ENCODE data around the gene ACD. TPM values are rescaled to one million over a fixed set of nuclear protein-coding genes. Genes with fewer than 3 reads are reported as not detected.

ACD gene
- total and polyA plus RNA-seq, 9 of the 15 experiments (the other 6 are each of a cell fraction or from before 2014, with no cell fraction given): 4.2 to 47.4 (median 19.2) TPM

DNA sequence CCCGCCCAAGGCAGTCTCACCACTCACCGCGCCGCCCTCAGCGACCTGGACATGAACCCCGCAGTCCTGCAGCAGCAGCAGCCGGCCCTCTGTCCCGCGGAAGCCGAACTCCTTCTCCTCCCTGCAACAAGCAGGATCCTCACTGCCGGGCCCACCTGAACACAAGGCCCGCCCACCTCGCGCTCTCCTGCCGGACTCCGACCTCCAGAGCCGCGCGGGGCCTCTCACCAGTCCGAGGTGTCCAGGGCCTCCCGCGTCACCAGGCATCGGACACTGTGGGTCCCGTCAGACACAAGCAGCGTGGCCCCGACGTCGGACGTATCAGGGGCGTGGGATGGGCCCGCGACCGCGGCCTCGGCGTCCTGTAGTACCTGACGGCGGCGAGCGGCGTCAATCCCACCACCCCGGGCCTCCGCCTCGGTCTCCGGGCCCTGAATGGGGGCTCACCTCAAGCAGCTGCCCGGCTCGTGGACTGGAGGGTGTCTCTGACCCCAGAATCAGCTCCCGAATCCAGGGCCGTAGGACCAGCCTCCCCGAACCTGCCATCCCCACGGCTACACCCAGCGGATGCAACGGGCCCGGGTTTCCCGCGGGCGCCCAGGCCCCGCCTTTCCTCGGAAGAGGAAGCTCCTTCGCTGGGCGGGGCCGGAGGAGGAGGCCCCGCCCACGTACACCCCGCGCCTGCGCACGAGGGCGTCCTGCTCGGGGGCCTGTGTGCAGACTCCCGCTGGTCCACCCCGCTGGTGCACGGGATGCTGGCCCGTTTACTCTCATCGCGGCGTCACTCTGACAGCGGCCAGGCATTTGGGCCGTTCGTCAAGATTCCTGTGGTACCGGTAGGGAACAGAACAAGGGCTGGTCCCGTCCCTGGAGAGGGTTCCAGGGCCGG is at the start of gene ACD (continued):
- TF ChIP-seq, protein P1, sequence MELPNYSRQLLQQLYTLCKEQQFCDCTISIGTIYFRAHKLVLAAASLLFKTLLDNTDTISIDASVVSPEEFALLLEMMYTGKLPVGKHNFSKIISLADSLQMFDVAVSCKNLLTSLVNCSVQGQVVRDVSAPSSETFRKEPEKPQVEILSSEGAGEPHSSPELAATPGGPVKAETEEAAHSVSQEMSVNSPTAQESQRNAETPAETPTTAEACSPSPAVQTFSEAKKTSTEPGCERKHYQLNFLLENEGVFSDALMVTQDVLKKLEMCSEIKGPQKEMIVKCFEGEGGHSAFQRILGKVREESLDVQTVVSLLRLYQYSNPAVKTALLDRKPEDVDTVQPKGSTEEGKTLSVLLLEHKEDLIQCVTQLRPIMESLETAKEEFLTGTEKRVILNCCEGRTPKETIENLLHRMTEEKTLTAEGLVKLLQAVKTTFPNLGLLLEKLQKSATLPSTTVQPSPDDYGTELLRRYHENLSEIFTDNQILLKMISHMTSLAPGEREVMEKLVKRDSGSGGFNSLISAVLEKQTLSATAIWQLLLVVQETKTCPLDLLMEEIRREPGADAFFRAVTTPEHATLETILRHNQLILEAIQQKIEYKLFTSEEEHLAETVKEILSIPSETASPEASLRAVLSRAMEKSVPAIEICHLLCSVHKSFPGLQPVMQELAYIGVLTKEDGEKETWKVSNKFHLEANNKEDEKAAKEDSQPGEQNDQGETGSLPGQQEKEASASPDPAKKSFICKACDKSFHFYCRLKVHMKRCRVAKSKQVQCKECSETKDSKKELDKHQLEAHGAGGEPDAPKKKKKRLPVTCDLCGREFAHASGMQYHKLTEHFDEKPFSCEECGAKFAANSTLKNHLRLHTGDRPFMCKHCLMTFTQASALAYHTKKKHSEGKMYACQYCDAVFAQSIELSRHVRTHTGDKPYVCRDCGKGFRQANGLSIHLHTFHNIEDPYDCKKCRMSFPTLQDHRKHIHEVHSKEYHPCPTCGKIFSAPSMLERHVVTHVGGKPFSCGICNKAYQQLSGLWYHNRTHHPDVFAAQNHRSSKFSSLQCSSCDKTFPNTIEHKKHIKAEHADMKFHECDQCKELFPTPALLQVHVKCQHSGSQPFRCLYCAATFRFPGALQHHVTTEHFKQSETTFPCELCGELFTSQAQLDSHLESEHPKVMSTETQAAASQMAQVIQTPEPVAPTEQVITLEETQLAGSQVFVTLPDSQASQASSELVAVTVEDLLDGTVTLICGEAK (IDR thresholded peaks at IDR 0.05): peak; percentile 27; the same call in 1 of the 2 replicates
- TF ChIP-seq, protein P1 (CRISPR knock-in tag; IDR thresholded peaks at IDR 0.05): no peak
- no peak for TF ChIP-seq NFIX (CRISPR knock-in tag; IDR thresholded peaks at IDR 0.05; ENCODE audit: low read depth)
- no peak for TF ChIP-seq SREBF2 (CRISPR knock-in tag; IDR thresholded peaks at IDR 0.05)
- TF ChIP-seq, protein P2, sequence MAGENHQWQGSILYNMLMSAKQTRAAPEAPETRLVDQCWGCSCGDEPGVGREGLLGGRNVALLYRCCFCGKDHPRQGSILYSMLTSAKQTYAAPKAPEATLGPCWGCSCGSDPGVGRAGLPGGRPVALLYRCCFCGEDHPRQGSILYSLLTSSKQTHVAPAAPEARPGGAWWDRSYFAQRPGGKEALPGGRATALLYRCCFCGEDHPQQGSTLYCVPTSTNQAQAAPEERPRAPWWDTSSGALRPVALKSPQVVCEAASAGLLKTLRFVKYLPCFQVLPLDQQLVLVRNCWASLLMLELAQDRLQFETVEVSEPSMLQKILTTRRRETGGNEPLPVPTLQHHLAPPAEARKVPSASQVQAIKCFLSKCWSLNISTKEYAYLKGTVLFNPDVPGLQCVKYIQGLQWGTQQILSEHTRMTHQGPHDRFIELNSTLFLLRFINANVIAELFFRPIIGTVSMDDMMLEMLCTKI (IDR thresholded peaks at IDR 0.05; ENCODE audit: partially characterized antibody): no peak
- no peak for TF ChIP-seq OTX1 (CRISPR knock-in tag; IDR thresholded peaks at IDR 0.05)
- peak; percentile 92 for TF ChIP-seq POLR2G (IDR thresholded peaks at IDR 0.05; ENCODE audit: low read depth, low read length)
- TF ChIP-seq ZNF134 (CRISPR knock-in tag; conservative IDR thresholded peaks at IDR 0.05): no peak
- no peak for TF ChIP-seq XRCC3 (IDR thresholded peaks at IDR 0.05)
- TF ChIP-seq NEUROD1 (IDR thresholded peaks at IDR 0.05; ENCODE audit: borderline replicate concordance, low read depth, low read length, partially characterized antibody): no peak
- peak in 1 of 2 experiments; percentile 65; a peak in 1 of 4 replicates for TF ChIP-seq HDAC1 (IDR thresholded peaks at IDR 0.05)
- no peak for TF ChIP-seq NR2F6 (CRISPR knock-in tag; IDR thresholded peaks at IDR 0.05)
- TF ChIP-seq HCFC1 (IDR thresholded peaks at IDR 0.05; ENCODE audit: low read depth, low read length): no peak
- TF ChIP-seq, protein P3, sequence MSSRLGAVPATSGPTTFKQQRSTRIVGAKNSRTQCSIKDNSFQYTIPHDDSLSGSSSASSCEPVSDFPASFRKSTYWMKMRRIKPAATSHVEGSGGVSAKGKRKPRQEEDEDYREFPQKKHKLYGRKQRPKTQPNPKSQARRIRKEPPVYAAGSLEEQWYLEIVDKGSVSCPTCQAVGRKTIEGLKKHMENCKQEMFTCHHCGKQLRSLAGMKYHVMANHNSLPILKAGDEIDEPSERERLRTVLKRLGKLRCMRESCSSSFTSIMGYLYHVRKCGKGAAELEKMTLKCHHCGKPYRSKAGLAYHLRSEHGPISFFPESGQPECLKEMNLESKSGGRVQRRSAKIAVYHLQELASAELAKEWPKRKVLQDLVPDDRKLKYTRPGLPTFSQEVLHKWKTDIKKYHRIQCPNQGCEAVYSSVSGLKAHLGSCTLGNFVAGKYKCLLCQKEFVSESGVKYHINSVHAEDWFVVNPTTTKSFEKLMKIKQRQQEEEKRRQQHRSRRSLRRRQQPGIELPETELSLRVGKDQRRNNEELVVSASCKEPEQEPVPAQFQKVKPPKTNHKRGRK (tag; IDR thresholded peaks at IDR 0.05): no peak

Data from K562 (cell line).